ENCODE results near the gene IFRD1.

Gene IFRD1

DNA sequence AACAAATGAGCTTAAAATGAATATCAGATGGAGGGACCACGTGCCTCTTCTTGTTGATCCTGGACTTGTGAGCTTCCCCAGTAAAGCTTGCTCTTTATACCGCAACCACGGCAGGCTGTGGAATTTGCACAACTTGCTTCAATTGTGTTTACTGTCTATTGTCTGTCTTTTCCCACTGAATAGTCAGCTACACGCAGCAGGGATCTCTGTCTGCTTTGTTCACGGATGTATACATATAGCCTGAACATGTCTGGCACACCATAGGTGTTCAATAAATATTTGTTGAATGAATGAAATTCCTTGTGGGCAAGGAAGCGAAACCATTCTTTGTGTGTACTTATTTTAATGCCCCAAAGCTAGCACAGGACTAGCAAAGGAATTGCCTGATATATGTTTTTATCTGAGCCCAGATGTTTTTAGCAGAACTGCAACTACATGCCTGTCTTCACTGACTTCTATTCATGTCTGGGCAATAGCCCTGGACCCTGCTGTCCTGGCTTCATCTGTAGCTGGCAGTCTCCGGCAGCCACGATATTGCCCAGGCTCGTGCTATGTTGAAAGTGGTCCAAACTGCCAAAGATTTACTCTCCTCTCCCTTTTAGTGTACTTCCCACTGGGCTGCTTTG lies 29.9 kb upstream of the IFRD1 start:
- Histone ChIP-seq H3K4me3 (ENCODE audit: extremely low read depth, insufficient read depth, low read length, poor library complexity, severe bottlenecking) (no peak overlapping the region), H3K27ac (ENCODE audit: low read depth, low read length, severe bottlenecking) (peak overlapping the region; percentile 23)
- WGBS, 2 experiments (ENCODE audit: insufficient coverage in 2 of 2) = 72 to 78% methylated on average over 5 to 7 of the region's 9 CpGs

DNA sequence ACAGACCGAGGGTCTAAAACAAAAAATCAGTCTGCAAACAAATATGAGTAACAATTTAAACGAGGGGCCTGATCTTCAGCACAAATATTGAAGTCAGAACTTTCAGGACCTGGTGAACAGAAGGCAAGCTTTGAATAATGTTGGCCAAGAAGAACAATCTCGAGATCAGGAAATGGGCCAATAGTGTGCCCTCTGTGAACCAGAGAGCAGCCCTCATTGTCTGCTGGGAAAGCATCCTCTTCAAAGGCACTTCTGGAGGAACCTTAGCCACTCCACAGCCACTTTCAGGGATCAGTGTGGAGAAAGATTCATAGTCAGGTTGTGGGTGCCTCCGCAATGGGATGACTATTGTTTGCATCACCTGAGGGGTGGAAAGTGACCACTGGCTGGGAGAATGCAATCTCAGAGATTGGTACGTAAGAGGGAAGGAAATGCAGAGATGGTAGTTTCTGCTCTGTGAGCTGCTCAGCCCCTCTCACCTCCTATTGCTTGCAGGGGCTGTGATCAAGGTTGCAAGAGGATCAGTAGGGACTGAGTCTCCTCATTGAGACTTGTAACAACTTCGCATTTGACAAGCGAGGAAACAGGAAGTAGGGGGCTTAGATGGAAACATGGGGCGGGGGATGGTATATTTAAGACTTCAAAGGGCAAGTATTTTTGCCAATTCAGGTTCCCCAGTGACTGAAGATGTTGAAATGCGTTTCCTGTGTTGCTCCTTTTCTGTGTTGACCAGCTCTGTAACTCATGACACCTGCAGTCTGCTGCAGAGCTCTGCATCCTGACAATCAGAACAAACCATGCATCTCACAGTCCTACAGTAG lies 28.4 kb upstream of the IFRD1 start:
- Histone ChIP-seq H3K4me3 (ENCODE audit: extremely low read depth, insufficient read depth, low read length, poor library complexity, severe bottlenecking) (no peak overlapping the region), H3K4me1 (ENCODE audit: control insufficient read depth, insufficient read depth, low read length, poor library complexity, severe bottlenecking) (peaks cover 7% of the 10 kb centered on the region), H3K27ac (ENCODE audit: low read depth, low read length, severe bottlenecking) (peak overlapping the region; percentile 79), H3K9me3 (ENCODE audit: control insufficient read depth, low read length) (no peaks in the 10 kb centered on the region), H3K36me3 (ENCODE audit: control insufficient read depth, insufficient read depth, low read length) (no peaks in the 10 kb centered on the region)
- WGBS, 2 experiments (ENCODE audit: insufficient coverage in 2 of 2) = 70 to 83% methylated on average over 5 to 8 of the region's 9 CpGs

More for the DNA sequence above, 29.9 kb upstream of the IFRD1 start:
- Histone ChIP-seq H3K36me3 (ENCODE audit: control insufficient read depth, insufficient read depth, low read length) (no peaks in the 10 kb centered on the region), H3K9me3 (ENCODE audit: control insufficient read depth, low read length) (no peaks in the 10 kb centered on the region), H3K4me1 (ENCODE audit: control insufficient read depth, insufficient read depth, low read length, poor library complexity, severe bottlenecking) (peaks cover 7% of the 10 kb centered on the region)

DNA sequence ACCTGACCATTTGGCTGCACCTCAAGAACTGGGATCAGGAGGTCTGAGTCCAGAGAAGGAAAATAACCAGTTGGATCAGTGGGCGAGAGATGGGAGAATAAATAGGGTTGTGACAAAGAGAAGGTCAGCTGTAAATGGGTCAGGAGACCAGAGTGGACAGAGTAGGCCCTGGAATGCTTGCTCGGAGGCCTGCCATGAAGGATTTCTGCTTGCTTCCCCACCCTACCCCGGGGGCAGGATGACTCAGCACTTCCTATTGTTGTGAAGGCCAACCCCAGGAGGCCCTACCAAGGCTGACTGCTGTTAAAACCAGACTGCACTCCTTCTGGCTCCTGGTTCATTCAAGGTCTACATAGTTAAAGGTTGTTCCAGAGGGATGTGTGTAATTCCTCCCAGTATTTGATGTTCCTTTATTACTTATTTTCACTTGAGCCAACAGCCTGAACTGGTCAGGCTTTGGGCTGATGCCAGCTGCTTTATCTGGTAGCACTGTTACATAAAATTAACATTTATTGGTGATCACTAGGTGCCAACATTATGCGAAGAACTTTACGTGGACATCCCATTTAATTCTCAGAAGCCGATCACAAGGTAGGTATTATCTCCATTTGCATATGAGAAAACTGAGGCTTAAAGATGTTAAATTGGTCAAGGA lies 27.3 kb upstream of the IFRD1 start:
- Histone ChIP-seq H3K4me1 (ENCODE audit: control insufficient read depth, insufficient read depth, low read length, poor library complexity, severe bottlenecking) (peaks cover 7% of the 10 kb centered on the region), H3K27ac (ENCODE audit: low read depth, low read length, severe bottlenecking) (peak overlapping the region; percentile 79), H3K9me3 (ENCODE audit: control insufficient read depth, low read length) (no peaks in the 10 kb centered on the region), H3K4me3 (ENCODE audit: extremely low read depth, insufficient read depth, low read length, poor library complexity, severe bottlenecking) (no peak overlapping the region), H3K36me3 (ENCODE audit: control insufficient read depth, insufficient read depth, low read length) (no peaks in the 10 kb centered on the region)
- 51 to 81% methylated on average over 5 of the region's 6 CpGs for WGBS, 2 experiments (ENCODE audit: insufficient coverage in 2 of 2)

DNA sequence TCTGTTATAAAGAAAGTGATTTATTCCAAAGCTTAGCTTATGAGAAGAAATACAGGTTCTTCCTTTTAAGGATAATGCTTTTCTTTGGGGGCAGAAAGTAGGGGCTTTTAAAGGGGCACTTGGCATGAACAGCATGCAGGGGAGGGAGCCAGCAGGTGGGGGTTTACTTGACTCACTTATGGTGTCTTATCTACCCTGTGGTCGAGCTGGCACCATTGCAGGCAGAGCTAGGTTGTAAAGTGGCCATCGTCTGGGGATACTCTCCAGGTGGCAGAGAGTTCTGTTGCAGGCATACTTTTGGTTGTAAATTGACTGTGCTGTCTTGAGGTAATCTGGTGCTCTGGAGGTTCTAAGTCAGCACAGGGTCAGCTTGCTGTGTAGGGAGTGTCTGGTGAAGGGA lies 26.3 kb upstream of the IFRD1 start:
- H3K4me3 ChIP-seq (ENCODE audit: extremely low read depth, insufficient read depth, low read length, poor library complexity, severe bottlenecking) = no peak overlapping the region
- no peaks in the 10 kb centered on the region for H3K36me3 ChIP-seq (ENCODE audit: control insufficient read depth, insufficient read depth, low read length)
- H3K4me1 ChIP-seq (ENCODE audit: control insufficient read depth, insufficient read depth, low read length, poor library complexity, severe bottlenecking) = peaks cover 7% of the 10 kb centered on the region
- H3K27ac ChIP-seq (ENCODE audit: low read depth, low read length, severe bottlenecking) = no peak overlapping the region
- whole genome bisulfite sequencing, 2 experiments (ENCODE audit: insufficient coverage in 2 of 2) = 87 to 94% methylated on average over 2 of the region's 2 CpGs
- no peaks in the 10 kb centered on the region for H3K9me3 ChIP-seq (ENCODE audit: control insufficient read depth, low read length)

DNA sequence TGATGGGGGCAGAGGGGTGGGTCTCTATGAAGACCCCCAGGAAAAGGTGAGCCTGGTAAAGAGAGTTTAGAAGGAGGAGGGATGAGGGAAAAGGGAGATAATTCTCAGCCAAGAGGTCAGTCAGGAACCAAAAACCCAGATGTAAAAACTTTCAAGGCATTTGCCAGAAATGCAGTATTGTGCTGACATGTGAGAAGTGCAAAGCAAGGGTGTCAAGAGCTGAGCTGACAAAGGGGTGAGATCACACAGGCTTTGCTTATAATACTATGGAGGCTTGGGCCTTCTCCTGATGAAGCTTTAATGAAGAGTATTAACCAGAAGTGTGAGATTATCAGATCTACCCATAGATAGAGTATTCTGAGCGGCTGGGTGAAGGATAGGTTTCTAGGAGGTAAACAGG lies 22.3 kb upstream of the IFRD1 start:
- Histone ChIP-seq H3K27ac (ENCODE audit: low read depth, low read length, severe bottlenecking) (no peak overlapping the region), H3K4me3 (ENCODE audit: extremely low read depth, insufficient read depth, low read length, poor library complexity, severe bottlenecking) (no peak overlapping the region), H3K9me3 (ENCODE audit: control insufficient read depth, low read length) (peaks cover 10% of the 10 kb centered on the region), H3K4me1 (ENCODE audit: control insufficient read depth, insufficient read depth, low read length, poor library complexity, severe bottlenecking) (peaks cover 3% of the 10 kb centered on the region), H3K36me3 (ENCODE audit: control insufficient read depth, insufficient read depth, low read length) (no peaks in the 10 kb centered on the region)
- WGBS, 2 experiments (ENCODE audit: insufficient coverage in 2 of 2) = 75 to 89% methylated on average over 1 of the region's 1 CpG

DNA sequence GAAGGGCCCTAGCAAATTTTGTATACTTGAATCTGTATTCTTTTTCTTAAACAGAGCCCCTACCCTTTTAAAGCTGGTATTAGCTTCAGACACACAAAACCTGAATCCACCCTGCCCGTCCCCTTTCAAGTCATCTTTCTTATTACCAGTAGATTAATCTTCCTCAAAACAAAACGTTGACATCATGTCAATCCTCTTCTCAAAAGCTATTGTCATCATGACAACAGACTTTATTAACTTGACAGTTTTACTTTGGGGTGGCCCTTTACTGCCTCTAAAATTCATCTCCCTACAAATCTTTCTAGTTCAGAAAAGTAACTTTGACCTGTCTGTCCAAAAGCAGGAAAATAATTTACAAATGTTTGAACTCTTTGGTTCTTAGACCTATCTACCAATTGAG lies 21.5 kb upstream of the IFRD1 start:
- WGBS, 2 experiments (ENCODE audit: insufficient coverage in 2 of 2) = 79 to 81% methylated on average over 2 of the region's 2 CpGs
- H3K4me1 ChIP-seq (ENCODE audit: control insufficient read depth, insufficient read depth, low read length, poor library complexity, severe bottlenecking) = peaks cover 3% of the 10 kb centered on the region

DNA sequence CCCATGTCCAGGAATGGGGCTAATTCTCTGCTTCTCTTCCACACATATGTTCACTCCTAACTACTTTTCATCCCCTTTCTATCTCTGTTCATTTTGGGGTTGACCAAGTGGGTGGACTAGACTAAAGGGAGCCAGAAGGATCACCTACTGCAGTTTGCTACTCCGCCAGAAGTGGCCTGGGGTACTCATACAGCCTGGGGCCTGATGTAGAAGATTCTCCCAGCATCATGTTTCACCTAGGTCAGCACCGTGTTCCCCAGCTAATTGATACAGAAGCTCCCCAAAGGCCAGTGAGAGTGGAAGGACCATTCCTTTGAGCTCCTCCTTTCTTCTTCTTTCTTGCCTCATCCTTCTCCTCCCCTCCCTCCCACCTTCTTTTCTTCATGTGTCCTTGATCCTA lies 19.6 kb upstream of the IFRD1 start:
- no peak overlapping the region for H3K4me3 ChIP-seq (ENCODE audit: extremely low read depth, insufficient read depth, low read length, poor library complexity, severe bottlenecking)
- H3K36me3 ChIP-seq (ENCODE audit: control insufficient read depth, insufficient read depth, low read length) = no peaks in the 10 kb centered on the region
- 86 to 100% methylated on average over 2 of the region's 2 CpGs for WGBS, 2 experiments (ENCODE audit: insufficient coverage in 2 of 2)
- peaks cover 3% of the 10 kb centered on the region for H3K4me1 ChIP-seq (ENCODE audit: control insufficient read depth, insufficient read depth, low read length, poor library complexity, severe bottlenecking)
- H3K27ac ChIP-seq (ENCODE audit: low read depth, low read length, severe bottlenecking) = no peak overlapping the region
- H3K9me3 ChIP-seq (ENCODE audit: control insufficient read depth, low read length) = peaks cover 10% of the 10 kb centered on the region

More for the DNA sequence above, 21.5 kb upstream of the IFRD1 start:
- Histone ChIP-seq H3K27ac (ENCODE audit: low read depth, low read length, severe bottlenecking) (no peak overlapping the region), H3K36me3 (ENCODE audit: control insufficient read depth, insufficient read depth, low read length) (no peaks in the 10 kb centered on the region), H3K9me3 (ENCODE audit: control insufficient read depth, low read length) (peaks cover 10% of the 10 kb centered on the region), H3K4me3 (ENCODE audit: extremely low read depth, insufficient read depth, low read length, poor library complexity, severe bottlenecking) (no peak overlapping the region)

DNA sequence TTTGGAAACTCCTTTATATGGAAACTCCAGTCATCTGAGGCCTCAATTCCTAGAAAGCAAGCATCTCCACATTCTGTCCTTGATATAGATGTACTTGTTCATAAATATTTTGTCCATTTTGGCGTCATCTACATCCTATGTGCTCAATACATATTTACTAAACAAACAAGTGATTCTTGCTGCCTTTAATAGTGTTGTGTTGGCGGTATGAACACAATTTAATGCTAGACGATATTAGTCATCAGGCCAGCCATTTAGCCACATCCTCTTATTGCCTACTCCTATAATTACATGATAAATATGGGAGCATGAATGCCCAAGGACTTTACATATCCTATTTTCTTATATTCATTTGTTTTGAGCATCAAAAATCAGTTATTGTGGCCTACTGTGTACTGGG lies 18.5 kb upstream of the IFRD1 start:
- H3K9me3 ChIP-seq (ENCODE audit: control insufficient read depth, low read length) = peaks cover 10% of the 10 kb centered on the region
- no peak overlapping the region for H3K4me3 ChIP-seq (ENCODE audit: extremely low read depth, insufficient read depth, low read length, poor library complexity, severe bottlenecking)
- no CpG with 5 or more reads among the region's 3 CpGs for WGBS, 2 experiments (ENCODE audit: insufficient coverage in 2 of 2)
- H3K4me1 ChIP-seq (ENCODE audit: control insufficient read depth, insufficient read depth, low read length, poor library complexity, severe bottlenecking) = peaks cover 7% of the 10 kb centered on the region
- H3K27ac ChIP-seq (ENCODE audit: low read depth, low read length, severe bottlenecking) = no peak overlapping the region
- H3K36me3 ChIP-seq (ENCODE audit: control insufficient read depth, insufficient read depth, low read length) = no peaks in the 10 kb centered on the region

DNA sequence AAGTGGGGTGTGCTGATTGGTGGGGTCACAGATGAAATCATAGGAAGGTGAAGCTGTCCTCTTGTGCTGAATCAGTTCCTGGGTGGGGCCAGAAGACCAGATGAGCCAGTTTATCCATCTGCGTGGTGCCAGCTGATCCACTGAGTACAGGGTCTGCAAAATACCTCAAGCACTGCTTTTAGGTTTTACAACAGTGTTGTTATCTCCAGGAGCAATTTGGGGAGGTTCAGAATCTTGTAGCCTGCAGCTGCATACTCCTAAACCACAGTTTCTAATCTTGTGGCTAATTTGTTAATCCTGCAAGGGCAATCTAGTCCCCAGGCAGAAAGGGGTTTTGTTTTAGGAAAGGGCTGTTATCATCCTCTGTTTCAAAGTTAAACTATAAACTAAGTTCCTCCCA lies 17.0 kb upstream of the IFRD1 start:
- H3K4me1 ChIP-seq (ENCODE audit: control insufficient read depth, insufficient read depth, low read length, poor library complexity, severe bottlenecking) = peaks cover 10% of the 10 kb centered on the region
- H3K4me3 ChIP-seq (ENCODE audit: extremely low read depth, insufficient read depth, low read length, poor library complexity, severe bottlenecking) = no peak overlapping the region
- WGBS, 2 experiments (ENCODE audit: insufficient coverage in 2 of 2) = 80% methylated on average over 1 of the region's 1 CpG; no CpG with 5 or more reads in 1 of the 2 experiments
- peaks cover 10% of the 10 kb centered on the region for H3K9me3 ChIP-seq (ENCODE audit: control insufficient read depth, low read length)
- no peaks in the 10 kb centered on the region for H3K36me3 ChIP-seq (ENCODE audit: control insufficient read depth, insufficient read depth, low read length)
- H3K27ac ChIP-seq (ENCODE audit: low read depth, low read length, severe bottlenecking) = no peak overlapping the region

DNA sequence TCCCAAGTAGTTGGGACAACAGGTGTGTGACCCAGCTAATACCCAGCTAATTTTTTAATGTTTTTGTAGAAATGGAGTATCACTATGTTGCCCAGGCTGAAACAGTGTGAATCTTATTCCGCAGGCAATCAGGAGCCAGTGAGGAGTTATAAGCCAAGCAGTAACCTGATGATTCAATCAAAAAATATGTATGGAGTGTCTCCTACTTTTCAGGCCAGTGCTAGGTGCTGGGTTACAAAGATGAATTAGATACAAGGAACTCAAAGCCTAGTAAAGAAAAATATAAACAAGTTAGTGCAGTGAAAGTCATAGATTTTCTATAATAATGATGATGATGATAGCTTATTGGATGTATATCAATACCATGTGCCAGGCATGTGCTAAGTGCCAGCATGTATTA lies 13.2 kb upstream of the IFRD1 start:
- 67 to 100% methylated on average over 1 of the region's 1 CpG for WGBS, 2 experiments (ENCODE audit: insufficient coverage in 2 of 2)
- H3K27ac ChIP-seq (ENCODE audit: low read depth, low read length, severe bottlenecking) = no peak overlapping the region

More for the DNA sequence above, 13.2 kb upstream of the IFRD1 start:
- Histone ChIP-seq H3K9me3 (ENCODE audit: control insufficient read depth, low read length) (peaks cover 6% of the 10 kb centered on the region), H3K4me1 (ENCODE audit: control insufficient read depth, insufficient read depth, low read length, poor library complexity, severe bottlenecking) (peaks cover 10% of the 10 kb centered on the region), H3K4me3 (ENCODE audit: extremely low read depth, insufficient read depth, low read length, poor library complexity, severe bottlenecking) (no peak overlapping the region), H3K36me3 (ENCODE audit: control insufficient read depth, insufficient read depth, low read length) (no peaks in the 10 kb centered on the region)

Measured in mesodermal cell (in vitro differentiated cells).